GM19452 (cell line): ENCODE measurements around the gene DXO.
"Not testable (repeated sequence)": the region's sequence is repeated elsewhere in the genome, so short reads cannot be mapped to it uniquely, and the experiment has no call there.

ENCODE experiments used
- ATAC-seq: cut with Tn5 transposase; IDR thresholded peaks from one replicate; pipeline ENCODE4 v1.9.1; 2021; ENCODE audit not compliant: unreplicated experiment

DXO gene

DNA sequence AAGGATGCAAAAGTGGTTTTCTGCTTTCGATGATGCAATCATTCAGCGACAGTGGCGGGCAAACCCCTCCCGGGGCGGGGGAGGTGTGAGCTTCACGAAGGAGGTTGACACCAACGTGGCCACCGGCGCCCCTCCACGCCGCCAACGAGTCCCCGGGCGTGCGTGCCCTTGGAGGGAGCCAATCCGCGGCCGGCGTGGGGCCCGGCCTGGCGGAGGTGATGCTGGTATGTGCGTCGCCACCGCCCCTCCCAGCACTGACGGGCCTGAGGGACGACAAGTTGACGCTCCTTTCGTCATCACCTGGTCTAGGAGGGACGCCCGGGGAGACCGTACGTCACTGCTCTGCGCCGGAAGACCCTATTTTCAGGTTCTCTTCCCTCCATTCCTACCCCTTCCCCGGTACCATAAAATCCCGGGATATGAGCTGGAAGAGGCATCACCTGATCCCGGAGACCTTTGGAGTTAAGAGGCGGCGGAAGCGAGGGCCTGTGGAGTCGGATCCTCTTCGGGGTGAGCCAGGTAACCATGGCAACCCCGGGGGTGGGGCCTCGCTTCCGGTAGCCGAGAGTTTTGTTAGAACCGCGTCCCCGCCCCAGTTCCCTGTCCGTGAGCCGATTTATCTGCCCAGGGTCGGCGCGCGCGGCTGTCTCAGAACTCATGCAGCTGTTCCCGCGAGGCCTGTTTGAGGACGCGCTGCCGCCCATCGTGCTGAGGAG lies at the start of gene DXO:
Gene DXO, minus strand, starts transcription at position 146 of the 716 bp plus-strand sequence. CDS start 463 bp downstream, outside the sequence.
- peak; percentile 91 for ATAC-seq

GRCh38 chr6:32014547-32014946 lies 42.6 kb upstream of the DXO start, which contains the start of gene C4B:
TSS of gene C4B (plus strand) at chr6:32014795. CDS start at chr6:32014846, 51 bp downstream.
- not testable (repeated sequence) for ATAC-seq

DNA sequence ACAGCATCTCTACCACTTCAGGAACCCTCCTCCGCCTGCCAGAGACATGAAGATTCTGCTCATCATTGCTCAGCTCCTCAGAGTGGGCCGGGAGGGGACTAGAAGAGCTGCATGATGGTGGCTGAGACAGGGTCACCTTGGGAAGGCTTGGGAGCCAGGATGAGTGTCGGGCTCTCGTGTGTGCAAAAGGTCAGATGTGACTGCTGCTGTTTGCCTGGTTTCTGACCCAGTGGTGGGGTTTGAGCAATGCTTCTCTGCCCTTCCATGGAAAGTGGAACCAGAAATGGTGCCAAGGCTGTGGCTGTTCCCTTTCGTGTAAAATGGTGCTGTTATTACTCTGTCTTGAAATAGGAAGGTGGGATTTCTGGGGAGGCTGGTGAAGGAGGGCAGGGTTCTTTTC lies 41.8 kb upstream of the DXO start:
- ATAC-seq = not testable (repeated sequence)

- not testable (repeated sequence) for ATAC-seq
These were observed 41.1 kb upstream of the DXO start for GRCh38 chr6:32012941-32013617.

DNA sequence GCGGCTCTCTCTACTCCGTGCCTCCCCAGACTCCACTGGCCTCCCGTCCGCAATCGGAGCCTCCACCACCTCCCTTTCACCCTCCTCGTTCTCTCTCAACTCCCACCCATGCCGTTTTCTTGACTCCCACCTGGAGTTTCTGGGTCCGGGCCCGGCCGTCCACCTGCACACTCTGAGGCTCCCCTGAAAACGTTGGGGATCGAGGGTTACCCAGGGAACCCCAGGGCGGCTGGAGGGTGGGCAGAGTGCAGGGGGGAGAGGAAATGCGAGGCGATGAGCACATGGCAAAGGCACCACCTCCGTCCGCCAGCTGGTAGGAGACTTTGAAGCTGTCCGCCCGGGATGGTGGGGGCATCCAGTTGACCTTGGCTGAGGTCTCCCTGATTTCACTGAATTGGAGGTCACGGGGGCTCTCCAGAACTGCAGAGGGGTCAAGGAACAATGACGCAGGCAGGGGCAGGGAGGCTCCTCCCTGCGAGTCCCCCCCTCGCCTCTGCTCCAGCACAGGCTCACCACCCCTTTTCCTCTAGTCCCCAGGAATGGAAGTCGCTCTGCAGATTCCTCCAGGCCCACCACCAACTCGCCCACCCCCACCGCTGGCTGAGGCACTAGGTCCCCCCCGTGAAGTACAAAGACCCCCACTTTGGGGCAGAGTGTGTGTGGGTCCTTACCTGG lies 39.1 kb upstream of the DXO start:
- ATAC-seq = not testable (repeated sequence)

GRCh38 chr6:32009537-32009936 lies 37.6 kb upstream of the DXO start:
- ATAC-seq = not testable (repeated sequence)

GRCh38 chr6:32008616-32009015 lies 36.7 kb upstream of the DXO start:
- not testable (repeated sequence) for ATAC-seq

GRCh38 chr6:32008037-32008436 lies 36.1 kb upstream of the DXO start:
- not testable (repeated sequence) for ATAC-seq

- ATAC-seq = not testable (repeated sequence)
These were observed 35.1 kb upstream of the DXO start for GRCh38 chr6:32007086-32007485.

DNA sequence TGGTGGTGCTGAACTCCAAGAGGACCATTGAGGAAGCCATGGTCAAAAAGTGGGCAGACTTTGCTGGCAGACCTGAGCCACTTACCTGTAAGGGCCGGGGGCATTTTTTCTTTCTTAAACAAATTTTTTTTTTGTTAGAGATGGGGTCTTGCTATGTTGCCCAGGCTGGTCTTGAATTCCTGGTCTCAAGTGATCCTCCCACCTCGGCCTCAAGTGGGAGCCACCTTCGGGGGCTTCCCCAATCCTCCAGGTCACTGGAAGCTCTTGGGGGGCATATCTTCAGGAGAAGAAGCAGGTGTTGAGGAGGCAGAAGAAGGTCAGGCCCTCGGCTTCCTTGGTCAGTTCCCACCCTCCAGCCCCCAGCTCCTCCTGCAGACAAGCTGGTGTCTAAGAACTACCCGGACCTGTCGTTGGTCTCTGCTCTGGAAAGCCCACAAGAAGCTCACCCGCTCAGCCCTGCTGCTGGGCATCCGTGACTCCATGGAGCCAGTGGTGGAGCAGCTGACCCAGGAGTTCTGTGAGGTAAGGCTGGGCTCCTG lies 34.1 kb upstream of the DXO start:
- not testable (repeated sequence) for ATAC-seq

DNA sequence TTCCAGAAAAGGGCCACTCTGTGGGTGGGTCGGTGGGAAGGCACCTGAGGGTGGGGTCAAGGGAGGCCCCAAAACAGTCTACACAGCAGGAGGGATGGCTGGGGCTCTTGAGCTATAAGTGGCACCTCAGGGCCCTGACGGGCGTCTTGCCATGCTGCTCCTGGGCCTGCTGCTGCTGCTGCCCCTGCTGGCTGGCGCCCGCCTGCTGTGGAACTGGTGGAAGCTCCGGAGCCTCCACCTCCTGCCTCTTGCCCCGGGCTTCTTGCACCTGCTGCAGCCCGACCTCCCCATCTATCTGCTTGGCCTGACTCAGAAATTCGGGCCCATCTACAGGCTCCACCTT lies 33.6 kb upstream of the DXO start:
- not testable (repeated sequence) for ATAC-seq

GRCh38 chr6:32004864-32005537 lies 33.1 kb upstream of the DXO start:
- ATAC-seq = not testable (repeated sequence)

DNA sequence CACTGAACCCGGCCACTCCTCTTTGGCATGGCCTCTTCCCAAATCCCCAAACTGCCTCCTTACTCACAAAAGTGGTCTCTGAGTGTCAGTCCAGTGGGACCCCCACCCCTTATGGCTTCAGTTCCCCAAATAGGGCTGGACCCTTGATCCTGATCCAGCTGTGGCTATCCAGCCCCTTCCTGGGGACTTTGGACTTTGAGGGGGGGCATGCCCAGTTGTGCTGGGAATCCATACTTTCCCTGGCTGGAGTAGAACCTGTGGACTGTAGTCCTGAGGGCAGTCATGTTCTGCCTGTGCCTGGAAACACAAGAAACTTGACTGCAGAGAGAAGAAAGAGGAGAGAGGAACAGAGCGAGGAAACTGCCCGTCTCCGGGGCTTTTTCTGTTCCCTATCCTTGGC lies 32.5 kb upstream of the DXO start:
- ATAC-seq = not testable (repeated sequence)

GRCh38 chr6:32003301-32003700 lies 31.4 kb upstream of the DXO start:
- ATAC-seq = not testable (repeated sequence)

- ATAC-seq = not testable (repeated sequence)
These were observed 30.8 kb upstream of the DXO start for GRCh38 chr6:32002546-32003268.

- not testable (repeated sequence) for ATAC-seq
These were observed 24.4 kb upstream of the DXO start for GRCh38 chr6:31996385-31996784.

DNA sequence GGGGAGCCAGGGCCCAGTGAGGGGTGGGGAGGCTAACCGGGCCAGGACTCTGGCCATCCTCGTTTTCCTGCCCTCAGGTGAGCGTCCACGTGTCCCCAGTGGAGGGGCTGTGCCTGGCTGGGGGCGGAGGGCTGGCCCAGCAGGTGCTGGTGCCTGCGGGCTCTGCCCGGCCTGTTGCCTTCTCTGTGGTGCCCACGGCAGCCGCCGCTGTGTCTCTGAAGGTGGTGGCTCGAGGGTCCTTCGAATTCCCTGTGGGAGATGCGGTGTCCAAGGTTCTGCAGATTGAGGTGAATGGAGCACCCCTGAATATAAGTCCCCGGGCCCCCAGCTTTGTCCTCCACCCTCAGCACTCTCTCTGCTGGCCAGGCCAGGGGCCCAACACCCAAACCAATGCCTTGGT lies 22.5 kb upstream of the DXO start:
- ATAC-seq = not testable (repeated sequence)

DNA sequence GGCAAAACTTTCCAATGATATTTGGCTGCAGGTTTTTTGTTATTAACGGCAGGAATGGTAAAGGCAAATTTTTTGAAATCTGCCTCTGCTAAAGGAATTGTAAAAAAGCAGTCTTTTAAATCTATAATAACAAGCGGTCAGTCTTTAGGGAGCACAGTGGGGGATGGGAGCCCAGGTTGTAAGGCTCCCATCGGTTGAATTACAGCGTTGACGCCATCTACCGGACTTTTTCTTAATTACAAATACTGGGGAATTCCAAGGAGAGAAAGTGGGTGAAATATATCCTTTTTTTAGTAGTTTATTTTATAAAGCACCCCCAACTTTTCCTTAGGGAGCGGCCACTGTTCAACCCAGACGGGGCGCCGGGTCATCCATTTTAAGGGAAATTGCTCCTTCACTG lies 17.4 kb upstream of the DXO start:
- not testable (repeated sequence) for ATAC-seq

- ATAC-seq = not testable (repeated sequence)
These were observed 9.8 kb upstream of the DXO start, which contains the start of gene C4A for GRCh38 chr6:31981744-31982143. TSS of gene C4A (plus strand) at chr6:31982057. CDS start at chr6:31982108, 51 bp downstream.

- ATAC-seq = not testable (repeated sequence)
These were observed 9.1 kb upstream of the DXO start for GRCh38 chr6:31980998-31981397.
